Measurements from ENCODE around the gene VPS37B. TPM values are rescaled to one million over a fixed set of nuclear protein-coding genes. Genes with fewer than 3 reads are reported as not detected.
A peak's percentile ranks its signal among the peaks of the same experiment; 100 is the strongest.

Gene VPS37B
- total RNA-seq, 2 donors from 2014 or later = 22.7 to 24.1 TPM

DNA sequence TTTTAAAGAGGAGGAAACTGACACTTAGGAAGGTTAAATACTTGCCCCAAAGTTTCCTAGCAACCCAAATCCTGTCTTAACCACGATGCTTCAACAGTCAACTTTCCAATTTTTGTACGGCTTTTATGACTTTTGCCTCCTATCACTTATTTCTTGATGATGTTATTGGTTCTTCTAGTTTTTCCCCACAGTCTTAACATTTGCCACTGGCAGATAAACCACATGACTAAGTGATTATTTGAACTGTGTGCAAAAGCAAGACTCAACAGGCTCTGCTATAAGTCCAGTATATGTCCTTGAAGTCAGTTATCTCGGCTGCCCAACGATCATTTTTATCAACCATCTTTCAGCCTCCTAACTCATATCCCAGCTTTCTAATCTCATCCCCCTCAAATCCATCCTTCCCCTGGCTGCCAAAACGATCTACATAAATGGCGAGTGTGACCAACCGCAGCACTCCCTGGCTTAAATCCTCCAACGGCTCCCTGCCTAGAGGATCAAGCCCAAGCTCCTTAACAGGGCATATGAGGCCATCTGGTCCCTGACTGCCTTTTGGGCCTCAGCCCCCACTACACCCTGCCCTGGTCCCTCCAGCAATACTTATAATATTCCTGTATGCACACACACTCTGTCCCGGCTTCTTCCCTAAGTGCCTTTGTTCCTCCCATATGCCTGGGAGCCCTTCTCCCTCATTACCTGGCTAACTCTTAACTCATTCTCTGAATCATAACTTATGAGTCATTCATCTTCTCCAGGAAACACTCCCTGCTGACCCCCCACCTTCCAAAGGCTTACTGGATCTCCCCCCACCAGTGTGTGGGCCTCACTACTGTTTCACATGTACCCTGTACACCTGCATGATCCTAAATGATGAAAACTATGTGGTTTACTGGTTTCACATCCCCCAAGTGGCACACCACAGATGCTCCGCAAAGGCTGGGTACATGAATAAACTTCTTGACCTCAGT, 8.8 kb downstream of the VPS37B start:
- Histone ChIP-seq H3K4me3 (ENCODE audit: low read length) (no peak overlapping the region), H3K36me3 (ENCODE audit: control insufficient read depth, insufficient read depth, low read length) (no peaks in the 10 kb centered on the region), H3K27ac (ENCODE audit: low read depth, low read length) (no peak overlapping the region), H3K9me3 (ENCODE audit: control insufficient read depth, low read length) (no peaks in the 10 kb centered on the region), H3K4me1 (ENCODE audit: control insufficient read depth, insufficient read depth, low read length) (peaks cover 7% of the 10 kb centered on the region), H3K9ac (ENCODE audit: extremely low read depth, low read length, poor library complexity, severe bottlenecking) (no peak overlapping the region), H3K27me3 (ENCODE audit: control insufficient read depth, insufficient read depth, low read length, poor library complexity, severe bottlenecking) (no peaks in the 10 kb centered on the region)
- H3K27ac Mint-ChIP-seq = no peak overlapping the region
- H3K4me1 Mint-ChIP-seq = peaks cover 26% of the 10 kb centered on the region
- 80 to 84% methylated on average over 10 of the region's 10 CpGs for WGBS, 2 experiments (ENCODE audit: insufficient coverage in 1 of 2, insufficient read length in 1 of 2)
- TF ChIP-seq, protein P1, sequence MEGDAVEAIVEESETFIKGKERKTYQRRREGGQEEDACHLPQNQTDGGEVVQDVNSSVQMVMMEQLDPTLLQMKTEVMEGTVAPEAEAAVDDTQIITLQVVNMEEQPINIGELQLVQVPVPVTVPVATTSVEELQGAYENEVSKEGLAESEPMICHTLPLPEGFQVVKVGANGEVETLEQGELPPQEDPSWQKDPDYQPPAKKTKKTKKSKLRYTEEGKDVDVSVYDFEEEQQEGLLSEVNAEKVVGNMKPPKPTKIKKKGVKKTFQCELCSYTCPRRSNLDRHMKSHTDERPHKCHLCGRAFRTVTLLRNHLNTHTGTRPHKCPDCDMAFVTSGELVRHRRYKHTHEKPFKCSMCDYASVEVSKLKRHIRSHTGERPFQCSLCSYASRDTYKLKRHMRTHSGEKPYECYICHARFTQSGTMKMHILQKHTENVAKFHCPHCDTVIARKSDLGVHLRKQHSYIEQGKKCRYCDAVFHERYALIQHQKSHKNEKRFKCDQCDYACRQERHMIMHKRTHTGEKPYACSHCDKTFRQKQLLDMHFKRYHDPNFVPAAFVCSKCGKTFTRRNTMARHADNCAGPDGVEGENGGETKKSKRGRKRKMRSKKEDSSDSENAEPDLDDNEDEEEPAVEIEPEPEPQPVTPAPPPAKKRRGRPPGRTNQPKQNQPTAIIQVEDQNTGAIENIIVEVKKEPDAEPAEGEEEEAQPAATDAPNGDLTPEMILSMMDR (conservative IDR thresholded peaks at IDR 0.05) = no peak
- H3K9me3 Mint-ChIP-seq = no peaks in the 10 kb centered on the region
- H3K27me3 Mint-ChIP-seq (ENCODE audit: insufficient read depth) = peaks cover 13% of the 10 kb centered on the region
- H3K36me3 Mint-ChIP-seq (ENCODE audit: low read depth) = no peaks in the 10 kb centered on the region
- DNase-seq = peak; percentile 59
- H3K4me3 Mint-ChIP-seq = no peak overlapping the region

- TF ChIP-seq, protein P1 (conservative IDR thresholded peaks at IDR 0.05) = no peak
Observed at GRCh38 chr12:122886161-122886560, 9.8 kb downstream of the VPS37B start.

DNA sequence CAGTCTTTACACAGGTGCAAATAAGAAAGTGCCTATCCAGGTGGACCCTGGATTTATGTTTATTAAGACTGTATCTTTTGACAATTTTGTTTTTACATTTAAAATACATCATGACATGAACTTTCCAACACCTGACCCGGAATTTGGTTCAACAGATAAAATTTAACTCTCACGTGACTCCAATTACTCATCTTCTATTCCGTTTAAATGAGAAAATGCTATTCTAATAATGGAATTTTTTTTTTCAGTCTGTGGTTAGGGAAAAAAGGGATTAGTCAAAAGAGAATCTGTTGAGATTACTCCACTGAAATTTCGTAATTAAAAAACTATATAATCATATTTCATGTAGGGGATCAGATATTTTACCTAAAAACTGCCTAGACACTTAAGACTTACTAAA, 11.1 kb downstream of the VPS37B start:
- H3K27ac ChIP-seq (ENCODE audit: low read depth, low read length) = no peak overlapping the region
- H3K36me3 ChIP-seq (ENCODE audit: control insufficient read depth, insufficient read depth, low read length) = no peaks in the 10 kb centered on the region
- no peak overlapping the region for H3K9ac ChIP-seq (ENCODE audit: extremely low read depth, low read length, poor library complexity, severe bottlenecking)
- Mint-ChIP-seq H3K36me3 (ENCODE audit: low read depth) (no peaks in the 10 kb centered on the region), H3K4me1 (peaks cover 16% of the 10 kb centered on the region), H3K4me3 (no peak overlapping the region), H3K9me3 (no peaks in the 10 kb centered on the region), H3K27ac (no peak overlapping the region), H3K27me3 (ENCODE audit: insufficient read depth) (peaks cover 21% of the 10 kb centered on the region)
- no peak overlapping the region for H3K4me3 ChIP-seq (ENCODE audit: low read length)
- 86 to 94% methylated on average over 3 of the region's 4 CpGs for WGBS, 2 experiments (ENCODE audit: insufficient coverage in 1 of 2, insufficient read length in 1 of 2)
- peaks cover 4% of the 10 kb centered on the region for H3K4me1 ChIP-seq (ENCODE audit: control insufficient read depth, insufficient read depth, low read length)
- no peaks in the 10 kb centered on the region for H3K27me3 ChIP-seq (ENCODE audit: control insufficient read depth, insufficient read depth, low read length, poor library complexity, severe bottlenecking)
- H3K9me3 ChIP-seq (ENCODE audit: control insufficient read depth, low read length) = no peaks in the 10 kb centered on the region
- TF ChIP-seq, protein P1 (conservative IDR thresholded peaks at IDR 0.05) = no peak
- DNase-seq = no peak

More at GRCh38 chr12:122886161-122886560, 9.8 kb downstream of the VPS37B start:
- H3K4me3 Mint-ChIP-seq = no peak overlapping the region
- no peaks in the 10 kb centered on the region for H3K9me3 ChIP-seq (ENCODE audit: control insufficient read depth, low read length)
- H3K9me3 Mint-ChIP-seq = no peaks in the 10 kb centered on the region
- H3K36me3 Mint-ChIP-seq (ENCODE audit: low read depth) = no peaks in the 10 kb centered on the region
- H3K9ac ChIP-seq (ENCODE audit: extremely low read depth, low read length, poor library complexity, severe bottlenecking) = no peak overlapping the region
- no peaks in the 10 kb centered on the region for H3K27me3 ChIP-seq (ENCODE audit: control insufficient read depth, insufficient read depth, low read length, poor library complexity, severe bottlenecking)
- H3K4me1 ChIP-seq (ENCODE audit: control insufficient read depth, insufficient read depth, low read length) = peaks cover 4% of the 10 kb centered on the region
- peaks cover 17% of the 10 kb centered on the region for H3K4me1 Mint-ChIP-seq
- H3K27ac Mint-ChIP-seq = no peak overlapping the region
- no peaks in the 10 kb centered on the region for H3K36me3 ChIP-seq (ENCODE audit: control insufficient read depth, insufficient read depth, low read length)
- no peak overlapping the region for H3K4me3 ChIP-seq (ENCODE audit: low read length)
- no peak overlapping the region for H3K27ac ChIP-seq (ENCODE audit: low read depth, low read length)
- H3K27me3 Mint-ChIP-seq (ENCODE audit: insufficient read depth) = peaks cover 13% of the 10 kb centered on the region
- WGBS, 2 experiments (ENCODE audit: insufficient coverage in 1 of 2, insufficient read length in 1 of 2) = 95 to 100% methylated on average over 4 to 8 of the region's 8 CpGs
- no peak for DNase-seq
